PC-3 (cell line): ENCODE data around the gene B4GALT5. TPM values are rescaled to one million over a fixed set of nuclear protein-coding genes. Genes with fewer than 3 reads are reported as not detected.

ENCODE experiments used
- ATAC-seq: fragments of 200-7000 bp; cut with Tn5 transposase; 2 replicates; pipeline ENCODE4 v1.9.1; 2020; ENCODE audit warnings: mild to moderate bottlenecking, moderate library complexity
- BruUV-seq: library from RNA; stranded (reverse); fragments of 400-500 nt; replicated peaks from 2 replicates; lab custom pipeline; 2021; lab: Mats Ljungman, UMichigan
- CTCF ChIA-PET: fragments of 300-600 bp; sonication (Branson Sonifier 250); formaldehyde crosslinking; loops from one replicate; lab custom pipeline; 2022; ENCODE audit warnings: antibody characterized with exemption; lab: Charles Lee
- POLR2A ChIA-PET: fragments of 300-600 bp; sonication (Branson Sonifier 250); formaldehyde crosslinking; loops from one replicate; lab custom pipeline; 2022; ENCODE audit warnings: antibody characterized with exemption; ENCODE audit not compliant: unreplicated experiment; lab: Charles Lee
- DNase-seq: peaks from one replicate; pipeline ENCODE4 v3.0.0-alpha.2; 2015
- H2AFZ ChIP-seq: fragments of 300-600 bp; sonication (generic); 2 replicates; pipeline ENCODE4 v1.6.0; 2016; ENCODE audit warnings: antibody characterized with exemption, low read length
- H3F3A ChIP-seq: fragments of 300-600 bp; sonication (generic); one replicate; pipeline ENCODE4 v1.6.0; 2017; ENCODE audit warnings: antibody characterized with exemption, low read length, control low read depth, mild to moderate bottlenecking; ENCODE audit not compliant: unreplicated experiment
- H3K27ac ChIP-seq: fragments of 300-600 bp; sonication (generic); 2 replicates; pipeline ENCODE4 v1.5.1; 2016; ENCODE audit warnings: mild to moderate bottlenecking, low read length
- H3K27me3 ChIP-seq: fragments of 300-600 bp; sonication (generic); 2 replicates; pipeline ENCODE4 v1.6.1; 2016; ENCODE audit warnings: low read length, mixed read lengths
- H3K36me3 ChIP-seq: fragments of 300-600 bp; sonication (generic); 2 replicates; pipeline ENCODE4 v1.6.1; 2016; ENCODE audit warnings: low read depth, mixed run types, low read length, mixed read lengths
- H3K4me1 ChIP-seq: fragments of 300-600 bp; sonication (generic); 2 replicates; pipeline ENCODE4 v1.5.1; 2016; ENCODE audit warnings: low read length; ENCODE audit not compliant: insufficient read depth
- H3K4me2 ChIP-seq: fragments of 300-600 bp; sonication (generic); 2 replicates; pipeline ENCODE4 v1.6.0; 2016; ENCODE audit warnings: low read length
- H3K4me3 ChIP-seq: fragments of 300-600 bp; sonication (generic); 2 replicates; pipeline ENCODE4 v1.5.1; 2016; ENCODE audit warnings: mild to moderate bottlenecking, low read length, mixed read lengths
- H3K79me2 ChIP-seq: fragments of 300-600 bp; sonication (generic); 2 replicates; pipeline ENCODE4 v1.6.1; 2017; ENCODE audit warnings: low read length, mixed read lengths
- H3K9ac ChIP-seq: fragments of 300-600 bp; sonication (generic); 2 replicates; pipeline ENCODE4 v1.6.0; 2016; ENCODE audit warnings: mild to moderate bottlenecking, low read length
- H3K9me2 ChIP-seq: fragments of 300-600 bp; sonication (generic); replicated peaks from 2 replicates; pipeline ENCODE4 v1.6.1; 2016; ENCODE audit warnings: mixed run types, low read length, mixed read lengths
- H3K9me3 ChIP-seq: fragments of 300-600 bp; sonication (generic); 2 replicates; pipeline ENCODE4 v1.6.1; 2016; ENCODE audit warnings: low read length, mixed read lengths
- H4K20me1 ChIP-seq: fragments of 300-600 bp; sonication (generic); 2 replicates; pipeline ENCODE4 v1.6.1; 2016; ENCODE audit warnings: low read length, mixed read lengths
- EZH2 ChIP-seq: fragments of 300-600 bp; sonication (generic); IDR thresholded peaks from one replicate; pipeline ENCODE4 v1.6.1; 2017; ENCODE audit warnings: antibody characterized with exemption, mild to moderate bottlenecking, low read length; ENCODE audit not compliant: unreplicated experiment
- EZH2phosphoT487 ChIP-seq: fragments of 300-600 bp; sonication (generic); IDR thresholded peaks from 2 replicates; pipeline ENCODE4 v1.6.1; 2018; ENCODE audit warnings: mild to moderate bottlenecking, antibody characterized with exemption, low read length, borderline replicate concordance
- intact Hi-C: fragments of 100-400 bp; cut with micrococcal nuclease; formaldehyde crosslinking; loops from 2 replicates; pipeline ENCODE4 v1.9.0; 2023
- total RNA-seq: library from RNA; depleted of rRNA; stranded (reverse); fragments of >200 nt; gene quantifications from 2 replicates; pipeline ENCODE4 v1.2.3, GENCODE V29; 2014
- TF ChIP-seq, protein P1 (sequence below): fragments of 300-600 bp; sonication (generic); conservative IDR thresholded peaks from 2 replicates; pipeline ENCODE4 v1.5.1; 2017; ENCODE audit warnings: antibody characterized with exemption, low read depth, mild to moderate bottlenecking, low read length

B4GALT5 gene
- total RNA-seq, 1 experiment from 2014 or later: 18.1 TPM

GRCh38 chr20:49742948-49743347 is 29.3 kb upstream of the B4GALT5 start:
- ChIA-PET POLR2A (no interaction called here), CTCF (no interaction called here)
- Histone ChIP-seq H3K9ac (no peak overlapping the region), H3K36me3 (no peaks in the 10 kb centered on the region), H4K20me1 (no peaks in the 10 kb centered on the region), H3K27me3 (no peaks in the 10 kb centered on the region), H3K4me1 (no peaks in the 10 kb centered on the region), H3K27ac (no peak overlapping the region), H2AFZ (no peak overlapping the region), H3K9me2 (no peaks in the 10 kb centered on the region), H3K9me3 (no peaks in the 10 kb centered on the region), H3K4me2 (no peak overlapping the region), H3F3A (no peaks in the 10 kb centered on the region), H3K79me2 (no peaks in the 10 kb centered on the region), H3K4me3 (no peak overlapping the region)
- TF ChIP-seq EZH2: no peak
- TF ChIP-seq, protein P1, sequence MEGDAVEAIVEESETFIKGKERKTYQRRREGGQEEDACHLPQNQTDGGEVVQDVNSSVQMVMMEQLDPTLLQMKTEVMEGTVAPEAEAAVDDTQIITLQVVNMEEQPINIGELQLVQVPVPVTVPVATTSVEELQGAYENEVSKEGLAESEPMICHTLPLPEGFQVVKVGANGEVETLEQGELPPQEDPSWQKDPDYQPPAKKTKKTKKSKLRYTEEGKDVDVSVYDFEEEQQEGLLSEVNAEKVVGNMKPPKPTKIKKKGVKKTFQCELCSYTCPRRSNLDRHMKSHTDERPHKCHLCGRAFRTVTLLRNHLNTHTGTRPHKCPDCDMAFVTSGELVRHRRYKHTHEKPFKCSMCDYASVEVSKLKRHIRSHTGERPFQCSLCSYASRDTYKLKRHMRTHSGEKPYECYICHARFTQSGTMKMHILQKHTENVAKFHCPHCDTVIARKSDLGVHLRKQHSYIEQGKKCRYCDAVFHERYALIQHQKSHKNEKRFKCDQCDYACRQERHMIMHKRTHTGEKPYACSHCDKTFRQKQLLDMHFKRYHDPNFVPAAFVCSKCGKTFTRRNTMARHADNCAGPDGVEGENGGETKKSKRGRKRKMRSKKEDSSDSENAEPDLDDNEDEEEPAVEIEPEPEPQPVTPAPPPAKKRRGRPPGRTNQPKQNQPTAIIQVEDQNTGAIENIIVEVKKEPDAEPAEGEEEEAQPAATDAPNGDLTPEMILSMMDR: no peak
- no peak for TF ChIP-seq EZH2phosphoT487
- ATAC-seq (no peak), DNase-seq (no peak)
- intact Hi-C loops: no loop called here
- BruUV-seq: no TSS peak

DNA sequence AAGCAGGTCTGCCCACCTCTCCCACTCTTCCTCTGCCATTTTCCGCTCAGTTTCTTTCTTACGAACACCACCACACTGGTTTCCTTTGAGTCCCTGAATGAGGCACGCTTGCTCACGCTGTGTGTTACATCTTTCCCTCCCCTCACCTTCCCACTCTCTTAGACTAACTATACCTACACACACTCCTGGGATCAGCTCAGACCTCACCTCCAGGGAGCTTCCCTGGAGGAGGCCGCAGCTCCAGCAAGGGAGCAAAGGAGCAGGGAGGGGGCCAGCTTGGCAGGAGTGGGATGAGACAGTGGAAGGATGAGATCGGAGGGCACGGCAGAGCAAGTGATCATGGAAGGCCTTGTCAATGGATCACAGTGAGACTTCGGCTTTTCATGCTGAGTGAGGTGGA is 28.3 kb upstream of the B4GALT5 start:
- no peak overlapping the region for H3K4me3 ChIP-seq
- no peaks in the 10 kb centered on the region for H3K27me3 ChIP-seq
- no peaks in the 10 kb centered on the region for H3K9me2 ChIP-seq
- no peak for DNase-seq
- H3K4me1 ChIP-seq: no peaks in the 10 kb centered on the region
- TF ChIP-seq EZH2 (no peak), EZH2phosphoT487 (no peak)
- TF ChIP-seq, protein P1: no peak
- POLR2A ChIA-PET: no interaction called here
- H3K4me2 ChIP-seq: no peak overlapping the region
- no peak overlapping the region for H3K9ac ChIP-seq
- CTCF ChIA-PET: no interaction called here
- H3F3A ChIP-seq: no peaks in the 10 kb centered on the region
- H3K79me2 ChIP-seq: no peaks in the 10 kb centered on the region
- no peaks in the 10 kb centered on the region for H3K9me3 ChIP-seq
- no TSS peak for BruUV-seq
- H3K27ac ChIP-seq: no peak overlapping the region
- H2AFZ ChIP-seq: no peak overlapping the region
- ATAC-seq: no peak
- intact Hi-C loops: no loop called here
- H3K36me3 ChIP-seq: no peaks in the 10 kb centered on the region
- no peaks in the 10 kb centered on the region for H4K20me1 ChIP-seq

DNA sequence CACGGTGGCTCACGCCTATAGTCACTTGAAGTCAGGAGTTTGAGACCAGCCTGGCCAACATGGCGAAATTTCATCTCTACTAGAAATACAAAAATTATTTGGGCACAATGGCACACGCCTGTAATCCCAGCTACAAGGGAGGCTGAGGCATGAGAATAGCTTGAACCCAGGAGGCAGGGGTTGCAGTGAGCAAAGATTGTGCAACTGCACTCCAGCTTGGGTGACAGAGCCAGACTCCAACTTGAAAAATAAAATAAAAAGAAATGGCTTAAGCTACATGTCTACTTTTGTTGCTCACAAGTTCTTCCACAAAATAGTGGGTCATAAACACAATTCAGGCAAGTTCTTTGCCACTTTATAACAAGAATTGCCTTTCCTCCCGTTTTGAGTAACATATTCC is 27.1 kb upstream of the B4GALT5 start:
- Histone ChIP-seq H3F3A (no peaks in the 10 kb centered on the region), H3K4me3 (no peak overlapping the region), H3K9me3 (no peaks in the 10 kb centered on the region), H4K20me1 (no peaks in the 10 kb centered on the region), H3K79me2 (no peaks in the 10 kb centered on the region), H3K27me3 (no peaks in the 10 kb centered on the region), H3K4me1 (no peaks in the 10 kb centered on the region), H3K36me3 (no peaks in the 10 kb centered on the region), H3K4me2 (no peak overlapping the region), H2AFZ (no peak overlapping the region), H3K27ac (no peak overlapping the region), H3K9ac (no peak overlapping the region), H3K9me2 (no peaks in the 10 kb centered on the region)
- DNase-seq: no peak
- CTCF ChIA-PET: no interaction called here
- POLR2A ChIA-PET: no interaction called here
- no peak for ATAC-seq
- intact Hi-C loops: no loop called here
- BruUV-seq: no TSS peak
- TF ChIP-seq EZH2: no peak
- TF ChIP-seq, protein P1: no peak
